Central memory CD4-positive, alpha-beta T cell (primary cell): ENCODE measurements around the gene HSD17B8.
"Not testable (repeated sequence)": the region's sequence is repeated elsewhere in the genome, so short reads cannot be mapped to it uniquely, and the experiment has no call there.

Experiments used
- DNase-seq: peaks from one replicate; pipeline ENCODE4 v3.0.0; 2022

Gene HSD17B8

DNA sequence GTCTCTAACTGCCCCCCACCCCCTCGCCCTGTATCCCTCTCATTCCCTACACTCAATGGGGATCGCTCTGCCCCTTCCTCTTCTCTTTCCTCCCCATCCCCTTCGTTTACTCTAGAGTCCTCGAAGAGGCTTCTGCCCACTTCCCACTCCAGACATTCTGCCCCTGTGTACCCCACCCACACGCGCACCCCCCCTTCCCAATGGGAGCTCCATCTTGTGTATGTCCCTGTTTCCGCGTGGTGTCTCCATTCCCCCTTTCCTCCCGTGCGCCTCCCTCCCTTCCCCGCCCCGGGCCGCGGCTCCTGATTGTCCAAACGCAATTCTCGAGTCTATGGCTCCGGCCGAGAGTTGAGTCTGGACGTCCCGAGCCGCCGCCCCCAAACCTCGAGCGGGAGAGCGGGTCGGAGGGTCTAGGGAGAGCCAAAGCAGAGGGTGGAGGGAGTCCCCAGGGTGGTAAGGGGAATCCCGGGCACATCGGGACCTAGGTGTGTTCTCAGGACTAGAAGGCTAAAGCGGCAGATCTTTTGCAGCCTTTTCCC lies 3.2 kb downstream of the HSD17B8 start:
- DNase-seq: no peak

- DNase-seq: peak; percentile 84
These were observed 3.9 kb downstream of the HSD17B8 start, which contains the start of gene RING1 for GRCh38 chr6:33208091-33208967. Gene RING1, plus strand, starts transcription at chr6:33208500. Its CDS starts 323 bp downstream, at chr6:33208823.

DNA sequence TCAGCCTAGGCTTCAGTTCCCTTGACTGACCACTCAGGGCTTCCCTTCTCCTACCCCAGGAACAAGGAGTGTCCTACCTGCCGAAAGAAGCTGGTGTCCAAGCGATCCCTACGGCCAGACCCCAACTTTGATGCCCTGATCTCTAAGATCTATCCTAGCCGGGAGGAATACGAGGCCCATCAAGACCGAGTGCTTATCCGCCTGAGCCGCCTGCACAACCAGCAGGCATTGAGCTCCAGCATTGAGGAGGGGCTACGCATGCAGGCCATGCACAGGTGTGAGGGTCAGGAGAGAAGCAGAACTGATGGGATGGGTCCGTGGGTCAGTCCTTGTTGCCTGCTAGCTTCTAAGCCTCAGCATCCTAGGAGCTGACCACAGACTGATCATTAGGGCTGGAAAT lies 5.4 kb downstream of the HSD17B8 start:
- no peak for DNase-seq

DNA sequence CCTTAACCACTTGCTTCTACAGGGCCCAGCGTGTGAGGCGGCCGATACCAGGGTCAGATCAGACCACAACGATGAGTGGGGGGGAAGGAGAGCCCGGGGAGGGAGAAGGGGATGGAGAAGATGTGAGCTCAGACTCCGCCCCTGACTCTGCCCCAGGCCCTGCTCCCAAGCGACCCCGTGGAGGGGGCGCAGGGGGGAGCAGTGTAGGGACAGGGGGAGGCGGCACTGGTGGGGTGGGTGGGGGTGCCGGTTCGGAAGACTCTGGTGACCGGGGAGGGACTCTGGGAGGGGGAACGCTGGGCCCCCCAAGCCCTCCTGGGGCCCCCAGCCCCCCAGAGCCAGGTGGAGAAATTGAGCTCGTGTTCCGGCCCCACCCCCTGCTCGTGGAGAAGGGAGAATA lies 6.7 kb downstream of the HSD17B8 start:
- no peak for DNase-seq

DNA sequence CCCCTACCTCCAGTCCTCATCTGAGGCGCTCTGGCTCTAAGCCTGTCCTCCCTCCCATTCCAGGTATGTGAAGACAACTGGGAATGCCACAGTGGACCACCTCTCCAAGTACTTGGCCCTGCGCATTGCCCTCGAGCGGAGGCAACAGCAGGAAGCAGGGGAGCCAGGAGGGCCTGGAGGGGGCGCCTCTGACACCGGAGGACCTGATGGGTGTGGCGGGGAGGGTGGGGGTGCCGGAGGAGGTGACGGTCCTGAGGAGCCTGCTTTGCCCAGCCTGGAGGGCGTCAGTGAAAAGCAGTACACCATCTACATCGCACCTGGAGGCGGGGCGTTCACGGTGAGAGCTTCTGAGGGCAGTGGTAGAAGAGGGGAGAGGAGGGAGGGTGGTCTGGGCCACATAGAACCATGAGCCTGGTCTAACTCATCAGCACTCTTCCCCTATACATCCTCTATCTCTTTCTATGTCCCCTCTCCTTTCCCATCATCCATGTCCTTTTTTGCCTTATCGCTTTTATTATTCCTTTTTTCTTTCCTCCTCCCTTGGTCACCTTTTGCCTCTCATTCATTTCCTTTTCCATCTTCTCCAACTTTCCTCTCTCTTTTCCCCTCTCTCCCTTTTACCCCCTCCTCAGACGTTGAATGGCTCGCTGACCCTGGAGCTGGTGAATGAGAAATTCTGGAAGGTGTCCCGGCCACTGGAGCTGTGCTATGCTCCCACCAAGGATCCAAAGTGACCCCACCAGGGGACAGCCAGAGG lies 7.4 kb downstream of the HSD17B8 start:
- DNase-seq: no peak

DNA sequence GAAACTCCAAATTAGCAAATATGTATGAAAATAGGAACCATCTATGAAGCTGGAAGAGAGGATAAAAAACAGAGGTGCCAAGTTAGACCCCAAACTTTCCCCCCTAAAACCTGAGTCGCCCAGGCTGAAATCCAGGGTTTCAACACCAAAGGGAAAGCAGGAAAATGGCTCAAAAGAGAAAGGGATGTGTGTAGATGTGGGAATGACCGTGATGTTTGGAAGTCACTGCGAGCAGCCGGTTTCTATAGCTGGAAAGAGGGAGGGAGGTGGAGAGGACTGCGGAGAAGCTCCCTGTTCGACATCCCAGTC lies 8.4 kb downstream of the HSD17B8 start:
- no peak for DNase-seq

DNA sequence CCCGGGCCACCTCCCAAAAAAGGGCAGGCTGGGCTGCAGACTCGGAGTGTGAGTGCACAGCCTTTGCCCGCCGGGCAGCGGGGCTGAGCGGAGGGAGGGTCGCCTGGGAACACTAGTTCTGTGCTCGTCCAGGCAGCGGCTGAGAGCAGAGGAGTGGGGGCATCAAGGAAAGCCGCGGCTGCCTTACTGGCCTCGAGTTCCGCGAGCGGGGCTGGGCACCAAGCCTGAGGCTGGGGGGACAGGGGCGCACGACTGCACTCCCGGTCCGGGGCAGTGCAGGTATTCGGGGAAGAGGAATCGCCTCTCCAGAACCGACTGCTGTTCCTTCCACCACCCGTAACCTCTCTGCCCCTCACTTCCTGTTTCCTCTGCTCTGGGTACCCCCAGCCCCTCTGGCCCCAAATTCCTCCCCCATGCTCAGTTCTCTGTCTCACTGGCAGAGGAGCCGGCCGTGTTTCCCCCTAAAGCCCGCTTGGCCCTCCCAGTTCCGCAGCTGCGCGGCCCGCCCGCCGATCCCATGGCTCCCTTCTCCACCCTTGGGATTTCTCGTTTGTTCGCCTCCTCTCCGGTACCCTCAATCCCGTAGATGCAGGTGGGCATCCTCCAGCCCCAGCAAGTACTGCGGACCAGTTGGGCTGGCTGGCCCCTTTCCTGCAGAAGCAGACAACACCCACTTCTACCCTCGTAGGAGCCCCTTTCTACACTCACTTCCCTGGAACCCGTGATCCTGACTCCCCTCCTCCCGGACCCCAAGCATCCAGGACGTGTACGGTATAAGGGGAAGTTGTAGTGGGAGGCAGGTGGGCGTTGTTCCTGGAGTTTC lies 8.9 kb downstream of the HSD17B8 start:
- no peak for DNase-seq

GRCh38 chr6:33213989-33214335 lies 9.5 kb downstream of the HSD17B8 start:
- DNase-seq: no peak

- DNase-seq: no peak
These were observed 11.0 kb downstream of the HSD17B8 start for GRCh38 chr6:33215271-33216116.

GRCh38 chr6:33216117-33216649 lies 11.7 kb downstream of the HSD17B8 start:
- no peak for DNase-seq

DNA sequence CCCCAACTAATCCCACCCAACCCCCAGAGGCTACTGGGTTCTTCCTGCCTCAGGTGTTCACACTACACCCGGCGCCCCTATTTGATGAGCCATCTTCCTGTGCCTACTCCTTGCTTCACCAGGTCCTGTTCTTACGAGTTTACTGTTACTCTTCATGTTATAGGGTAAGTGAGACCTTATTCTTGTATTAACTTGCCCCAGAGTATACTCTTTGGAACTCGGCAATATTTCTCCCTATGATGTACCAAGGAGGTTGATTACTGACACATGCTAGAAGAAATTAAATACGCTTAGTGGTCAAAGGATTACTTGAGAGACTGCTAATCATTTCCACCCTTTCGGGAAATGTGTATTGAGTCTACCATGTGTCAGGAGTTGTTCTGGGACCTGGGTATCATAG lies 12.8 kb downstream of the HSD17B8 start:
- no peak for DNase-seq

GRCh38 chr6:33217681-33218080 lies 13.2 kb downstream of the HSD17B8 start:
- DNase-seq: no peak

DNA sequence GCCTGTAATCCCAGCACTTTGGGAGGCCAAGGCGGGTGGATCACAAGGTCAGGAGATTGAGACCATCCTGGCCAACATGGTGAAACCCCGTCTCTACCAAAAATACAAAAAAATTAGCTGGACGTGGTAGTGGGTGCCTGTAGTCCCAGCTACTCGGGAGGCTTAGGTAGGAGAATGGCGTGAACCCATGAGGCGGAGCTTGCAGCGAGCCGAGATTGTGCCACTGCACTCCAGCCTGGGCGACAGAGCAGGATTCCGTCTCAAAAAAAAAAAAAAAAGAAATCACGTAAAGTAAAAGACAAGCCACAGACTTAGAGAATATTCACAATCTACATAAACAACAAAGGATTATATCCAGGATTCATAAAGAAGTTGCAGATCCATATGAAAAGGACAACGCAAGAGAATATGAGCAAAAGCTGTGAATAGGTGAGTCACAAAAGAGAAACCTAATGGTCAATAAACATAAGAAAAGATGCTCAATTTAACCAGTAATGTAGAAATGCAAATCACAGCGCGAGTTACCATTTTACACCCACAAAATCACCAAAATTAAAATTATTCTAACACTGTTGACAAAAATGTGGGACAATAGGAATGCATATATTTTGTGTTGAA lies 22.2 kb downstream of the HSD17B8 start:
- not testable (repeated sequence) for DNase-seq

- DNase-seq: no peak
These were observed 30.8 kb downstream of the HSD17B8 start for GRCh38 chr6:33235221-33235634.

GRCh38 chr6:33236328-33236727 lies 31.9 kb downstream of the HSD17B8 start:
- no peak for DNase-seq

- no peak for DNase-seq
These were observed 32.4 kb downstream of the HSD17B8 start for GRCh38 chr6:33236852-33237251.

- DNase-seq: no peak
These were observed 33.3 kb downstream of the HSD17B8 start for GRCh38 chr6:33237741-33238140.

DNA sequence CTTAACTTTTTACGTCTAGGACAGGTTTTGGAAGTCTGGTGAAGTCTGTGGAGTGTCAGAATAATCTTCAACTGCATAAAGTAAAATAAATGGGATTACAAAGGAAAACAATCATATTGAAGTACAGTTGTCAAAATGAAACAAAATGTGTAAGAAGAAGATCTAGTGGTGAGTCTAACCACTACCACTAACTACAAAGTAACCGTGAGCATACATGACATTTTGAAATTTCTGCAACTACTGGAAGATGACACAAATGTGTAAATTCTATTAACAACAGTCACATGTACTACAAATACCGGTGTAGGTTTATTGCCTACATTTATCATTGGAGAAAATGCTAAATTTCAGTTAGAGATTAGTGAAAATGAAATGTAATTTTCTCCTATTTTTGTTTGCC lies 37.5 kb downstream of the HSD17B8 start:
- no peak for DNase-seq

- no peak for DNase-seq
These were observed 39.0 kb downstream of the HSD17B8 start for GRCh38 chr6:33243476-33243875.

- peak; percentile 83 for DNase-seq
These were observed 43.7 kb downstream of the HSD17B8 start for GRCh38 chr6:33247977-33248642.

- no peak for DNase-seq
These were observed 44.1 kb downstream of the HSD17B8 start for GRCh38 chr6:33248643-33248931.
